A549 (cell line): ENCODE results near the gene SNU13. TPM values are rescaled to one million over a fixed set of nuclear protein-coding genes. Genes with fewer than 3 reads are reported as not detected.

Source experiments
- ATAC-seq, 2 experiments: fragments of 200-7000 bp in 1 of 2; fragments of >200 bp in 1 of 2; cut with Nextera tagmentation in 1 of 2; cut with Tn5 transposase in 1 of 2; 3 replicates each; pipeline versions ENCODE4 v1.8.0 to v1.9.1; 2018 to 2020; ENCODE audit warnings: mild to moderate bottlenecking in 1 of 2, moderate library complexity in 1 of 2
- CTCF ChIA-PET: fragments of 300-600 bp; sonication (Branson Sonifier 250); formaldehyde crosslinking; extraction: SDS; loops from one replicate; lab custom pipeline; 2021; ENCODE audit warnings: antibody characterized with exemption, inconsistent platforms; lab: Yijun Ruan, JAX
- POLR2A ChIA-PET: fragments of 350-600 bp; formaldehyde crosslinking; extraction: SDS; loops from one replicate; lab custom pipeline; 2021; ENCODE audit warnings: antibody characterized with exemption, inconsistent platforms; lab: Yijun Ruan, JAX
- DNase-seq, 2 experiments: peaks; one replicate each; pipeline versions ENCODE4 v3.0.0 to v3.0.0-alpha.2; 2011 to 2016; ENCODE audit warnings: low read depth in 1 of 2, low spot score in 1 of 2
- FAIRE-seq: peaks from 2 replicates; lab custom pipeline; 2011; peaks lifted over from hg19 to GRCh38; lab: Jason Lieb, UNC
- H3K27ac ChIP-seq, 2 experiments: fragments of >200 bp; sonication (Bioruptor Twin); formaldehyde crosslinking; 3 replicates each; pipeline ENCODE4 v1.5.1; 2016 to 2017
- H3K4me1 ChIP-seq: fragments of >200 bp; sonication (Bioruptor Twin); formaldehyde crosslinking; 3 replicates; pipeline ENCODE4 v1.6.1; 2016
- H3K4me2 ChIP-seq: fragments of >200 bp; sonication (Bioruptor Twin); formaldehyde crosslinking; 3 replicates; pipeline ENCODE4 v1.6.1; 2016
- H3K4me3 ChIP-seq: fragments of >200 bp; sonication (Bioruptor Twin); formaldehyde crosslinking; 3 replicates; pipeline ENCODE4 v1.5.1; 2016
- H3K9me3 ChIP-seq: fragments of >200 bp; sonication (Bioruptor Twin); formaldehyde crosslinking; 3 replicates; pipeline ENCODE4 v1.6.1; 2016
- CHD2 ChIP-seq: fragments of 150-350 bp; IDR thresholded peaks from 2 replicates; pipeline ENCODE4 v1.6.1; 2014; ENCODE audit warnings: low read length; ENCODE audit not compliant: partially characterized antibody
- CHD4 ChIP-seq: fragments of 200-600 bp; sonication (generic); IDR thresholded peaks from 2 replicates; pipeline ENCODE4 v1.6.1; 2016; ENCODE audit warnings: antibody characterized with exemption, mild to moderate bottlenecking, borderline replicate concordance
- E2F6 ChIP-seq: IDR thresholded peaks from 2 replicates; pipeline ENCODE4 v1.6.1; 2012; ENCODE audit warnings: low read depth, borderline replicate concordance
- FOSB ChIP-seq: fragments of 250-450 bp; sonication (Bioruptor Pico); IDR thresholded peaks from 2 replicates; pipeline ENCODE4 v1.5.0; 2020; ENCODE audit warnings: mild to moderate bottlenecking, moderate library complexity
- FOSL2 ChIP-seq, 2 experiments: fragments of 450-650 bp in 1 of 2; fragments of >200 bp in 1 of 2; sonication (Bioruptor Twin) in 1 of 2; formaldehyde crosslinking; IDR thresholded peaks; 2 replicates each; pipeline versions ENCODE4 v1.5.0 to v1.6.1; 2016 to 2020; ENCODE audit warnings: mild to moderate bottlenecking in 1 of 2, moderate library complexity in 1 of 2
- HEYL ChIP-seq: fragments of 250-450 bp; sonication (Bioruptor Pico); IDR thresholded peaks from 2 replicates; pipeline ENCODE4 v1.8.0; 2021; ENCODE audit warnings: mild to moderate bottlenecking, moderate library complexity
- HOXA7 ChIP-seq: fragments of 250-450 bp; sonication (Bioruptor Pico); IDR thresholded peaks from 2 replicates; pipeline ENCODE4 v1.5.0; 2020; ENCODE audit warnings: mild to moderate bottlenecking, moderate library complexity
- HOXB5 ChIP-seq: fragments of 250-450 bp; sonication (Bioruptor Pico); IDR thresholded peaks from 2 replicates; pipeline ENCODE4 v1.5.0; 2020; ENCODE audit warnings: mild to moderate bottlenecking, moderate library complexity
- MAZ ChIP-seq: fragments of 150-350 bp; IDR thresholded peaks from 2 replicates; pipeline ENCODE4 v1.6.1; 2014; ENCODE audit warnings: antibody characterized with exemption, low read depth, low read length, borderline replicate concordance
- MYC ChIP-seq: IDR thresholded peaks from 2 replicates; pipeline ENCODE4 v1.6.1; 2012; ENCODE audit warnings: mild to moderate bottlenecking, inconsistent platforms, low read length, improper control_type of control experiment, borderline replicate concordance
- POLR2AphosphoS2 ChIP-seq: conservative IDR thresholded peaks from 2 replicates; pipeline ENCODE4 v1.6.1; 2012; ENCODE audit warnings: low read length, improper control_type of control experiment, inconsistent platforms
- RAD21 ChIP-seq, 2 experiments: fragments of >200 bp in 1 of 2; sonication (Bioruptor Twin) in 1 of 2; formaldehyde crosslinking in 1 of 2; IDR thresholded peaks in 1 of 2; conservative IDR thresholded peaks in 1 of 2; 2 replicates in 1 of 2; 3 replicates in 1 of 2; pipeline ENCODE4 v1.6.1; 2012 to 2018; ENCODE audit warnings: inconsistent platforms in 1 of 2
- RCOR1 ChIP-seq: fragments of 150-350 bp; IDR thresholded peaks from 2 replicates; pipeline ENCODE4 v1.6.1; 2014; ENCODE audit warnings: antibody characterized with exemption, low read length, low read depth
- SMC3 ChIP-seq: fragments of >200 bp; sonication (Bioruptor Twin); formaldehyde crosslinking; IDR thresholded peaks from 3 replicates; pipeline ENCODE4 v1.6.1; 2018; ENCODE audit warnings: inconsistent platforms
- ZC3H11A ChIP-seq: fragments of 450-650 bp; IDR thresholded peaks from 2 replicates; pipeline ENCODE4 v1.6.1; 2014; ENCODE audit warnings: antibody characterized with exemption, mild to moderate bottlenecking
- ZSCAN20 ChIP-seq: fragments of 250-450 bp; sonication (Bioruptor Pico); IDR thresholded peaks from 2 replicates; pipeline ENCODE4 v1.8.0; 2022; ENCODE audit warnings: mild to moderate bottlenecking, moderate library complexity
- WGBS: methylation state at CpG from one replicate; pipeline ENCODE4 v1.1.6; 2017; ENCODE audit errors: missing lambda C conversion rate; 5-methylcytosine and 5-hydroxymethylcytosine counted together
- polyA plus RNA-seq, 4 experiments: library from polyadenylated mRNA; depleted of rRNA in 3 of 4; stranded (reverse); fragments of >200 nt; fragmentation: RNase III in 1 of 4; extraction: RNeasy Plus Mini Kit Qiagen cat#74134 plus additional on column Dnase treatment in 1 of 4; gene quantifications; 2 replicates in 3 of 4; 3 replicates in 1 of 4; pipeline ENCODE4 v1.2.3, GENCODE V29; 2011 to 2017
- TF ChIP-seq, protein P1 (sequence below): IDR thresholded peaks from 2 replicates; pipeline ENCODE4 v1.6.1; 2012
- TF ChIP-seq, protein P2 (sequence below): fragments of >200 bp; sonication (Bioruptor Twin); formaldehyde crosslinking; IDR thresholded peaks from 3 replicates; pipeline ENCODE4 v1.5.1; 2016

The SNU13 gene
- polyA plus RNA-seq, 2 of the 4 experiments (the other 2 are of a cell fraction), result 92.2 to 118 TPM

DNA sequence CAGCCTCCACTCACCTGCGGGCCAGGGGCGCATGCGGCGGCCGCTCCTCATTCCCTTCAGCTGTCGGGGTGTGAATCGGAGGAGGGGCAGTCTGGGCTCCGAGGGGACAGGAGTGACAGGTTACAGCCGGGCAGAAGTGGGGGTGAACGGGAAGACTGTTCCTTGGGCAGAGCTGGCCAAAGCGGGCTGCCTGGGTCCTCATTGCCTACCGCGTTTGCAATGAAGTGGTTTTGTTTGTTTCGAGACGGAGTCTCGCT lies 11.4 kb upstream of the SNU13 start:
- POLR2A ChIA-PET, result no interaction called here
- Histone ChIP-seq H3K27ac (no peak overlapping the region), H3K4me1 (peaks cover 7% of the 10 kb centered on the region; the same call in 1 of the 3 replicates), H3K9me3 (no peaks in the 10 kb centered on the region), H3K4me2 (no peak overlapping the region), H3K4me3 (no peak overlapping the region)
- CTCF ChIA-PET, result interaction anchor here (0.6 to 6.6 kb wide), 2 partner anchors 154 to 239 kb away, joined by 3 to 81 read pairs; no protein-coding TSS in a partner anchor
- WGBS, result 97% methylated on average over 12 of the region's 16 CpGs
- no peak for FAIRE-seq
- no peak for TF ChIP-seq FOSB (CRISPR knock-in tag)
- no peak for TF ChIP-seq ZC3H11A
- TF ChIP-seq CHD4, result no peak
- TF ChIP-seq CHD2, result no peak
- TF ChIP-seq ZSCAN20 (CRISPR knock-in tag), result no peak
- no peak for TF ChIP-seq MYC
- no peak for TF ChIP-seq HOXB5 (CRISPR knock-in tag)
- no peak for ATAC-seq
- DNase-seq, result no peak

GRCh38 chr22:41699264-41700107 lies 10.8 kb upstream of the SNU13 start, which contains the start of gene MEI1:
TSS of gene MEI1 (plus strand) at chr22:41699503. CDS start at chr22:41699539, 36 bp downstream.
- H3K4me2 ChIP-seq, result no peak within 1 kb of the TSS
- DNase-seq, result peak in 1 of 2 experiments; percentile 25
- no peak within 1 kb of the TSS for H3K27ac ChIP-seq
- TF ChIP-seq MAZ (no peak), HOXA7 (CRISPR knock-in tag) (no peak), RCOR1 (no peak), E2F6 (peak; percentile 84), FOSL2 (IDR thresholded peaks at IDR 0.05) (no peak), FOSL2 (CRISPR knock-in tag; IDR thresholded peaks at IDR 0.05) (no peak)
- TF ChIP-seq, protein P1, sequence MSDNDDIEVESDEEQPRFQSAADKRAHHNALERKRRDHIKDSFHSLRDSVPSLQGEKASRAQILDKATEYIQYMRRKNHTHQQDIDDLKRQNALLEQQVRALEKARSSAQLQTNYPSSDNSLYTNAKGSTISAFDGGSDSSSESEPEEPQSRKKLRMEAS, result peak; percentile 45; the same call in 1 of the 2 replicates
- TF ChIP-seq, all 56 proteins: peak for 2
- ATAC-seq (no peak), FAIRE-seq (no peak)
- POLR2A ChIA-PET, result no interaction called here
- H3K4me3 ChIP-seq, result no peak within 1 kb of the TSS
- H3K4me1 ChIP-seq, result peaks cover 7% of the 10 kb centered on the region; the same call in 1 of the 3 replicates
- CTCF ChIA-PET, result interaction anchor here (0.7 to 6.6 kb wide), 4 partner anchors 32 to 271 kb away, joined by 3 to 81 read pairs (median 12); no protein-coding TSS in a partner anchor
- no peaks in the 10 kb centered on the region for H3K9me3 ChIP-seq
- 91% methylated on average over 33 of the region's 69 CpGs for WGBS

- TF ChIP-seq, protein P1, result peak; percentile 29
- TF ChIP-seq RAD21 (conservative IDR thresholded peaks at IDR 0.05 in 1 of 2, IDR thresholded peaks at IDR 0.05 in 1 of 2), result peak; percentile 81 to 83
- TF ChIP-seq POLR2AphosphoS2, result no peak
- no peak for TF ChIP-seq HEYL (CRISPR knock-in tag)
- TF ChIP-seq, protein P2, sequence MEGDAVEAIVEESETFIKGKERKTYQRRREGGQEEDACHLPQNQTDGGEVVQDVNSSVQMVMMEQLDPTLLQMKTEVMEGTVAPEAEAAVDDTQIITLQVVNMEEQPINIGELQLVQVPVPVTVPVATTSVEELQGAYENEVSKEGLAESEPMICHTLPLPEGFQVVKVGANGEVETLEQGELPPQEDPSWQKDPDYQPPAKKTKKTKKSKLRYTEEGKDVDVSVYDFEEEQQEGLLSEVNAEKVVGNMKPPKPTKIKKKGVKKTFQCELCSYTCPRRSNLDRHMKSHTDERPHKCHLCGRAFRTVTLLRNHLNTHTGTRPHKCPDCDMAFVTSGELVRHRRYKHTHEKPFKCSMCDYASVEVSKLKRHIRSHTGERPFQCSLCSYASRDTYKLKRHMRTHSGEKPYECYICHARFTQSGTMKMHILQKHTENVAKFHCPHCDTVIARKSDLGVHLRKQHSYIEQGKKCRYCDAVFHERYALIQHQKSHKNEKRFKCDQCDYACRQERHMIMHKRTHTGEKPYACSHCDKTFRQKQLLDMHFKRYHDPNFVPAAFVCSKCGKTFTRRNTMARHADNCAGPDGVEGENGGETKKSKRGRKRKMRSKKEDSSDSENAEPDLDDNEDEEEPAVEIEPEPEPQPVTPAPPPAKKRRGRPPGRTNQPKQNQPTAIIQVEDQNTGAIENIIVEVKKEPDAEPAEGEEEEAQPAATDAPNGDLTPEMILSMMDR, result peak; percentile 89
- peak; percentile 81 for TF ChIP-seq SMC3
- ATAC-seq (peak; percentile 92 to 95), FAIRE-seq (no peak), DNase-seq (peak; percentile 79 to 80)
- Histone ChIP-seq H3K4me1 (peaks cover 7% of the 10 kb centered on the region; the same call in 1 of the 3 replicates), H3K9me3 (no peaks in the 10 kb centered on the region), H3K4me3 (no peak overlapping the region), H3K4me2 (peak overlapping the region; percentile 66), H3K27ac (peak overlapping the region; percentile 60 to 82; a peak in 4 of 6 replicates)
- WGBS, result 20% methylated on average over 5 of the region's 12 CpGs
- ChIA-PET POLR2A (interaction anchor here (1.0 to 1.7 kb wide), 4 partner anchors 8 to 249 kb away, joined by 3 to 7 read pairs (median 5); partner anchors contain the start of genes CCDC134, CENPM and SNU13), CTCF (interaction anchor here (0.6 to 6.6 kb wide), 80 partner anchors 10 to 747 kb away, joined by 3 to 81 read pairs (median 5); partner anchors contain the start of genes CCDC134, CENPM, POLR3H and SMIM45)
Observed at GRCh38 chr22:41697126-41697775, 8.6 kb upstream of the SNU13 start.
